Globus pallidus (tissue), 1 donor: ENCODE data around the gene APOC1.
A peak's percentile ranks its signal among the peaks of the same experiment; 100 is the strongest.
"Not testable (repeated sequence)": the region's sequence is repeated elsewhere in the genome, so short reads cannot be mapped to it uniquely, and the experiment has no call there.

ENCODE experiments used
- DNase-seq: peaks from one replicate; pipeline ENCODE4 v3.0.0-alpha.2; 2015; ENCODE audit warnings: low spot score

The APOC1 gene

DNA sequence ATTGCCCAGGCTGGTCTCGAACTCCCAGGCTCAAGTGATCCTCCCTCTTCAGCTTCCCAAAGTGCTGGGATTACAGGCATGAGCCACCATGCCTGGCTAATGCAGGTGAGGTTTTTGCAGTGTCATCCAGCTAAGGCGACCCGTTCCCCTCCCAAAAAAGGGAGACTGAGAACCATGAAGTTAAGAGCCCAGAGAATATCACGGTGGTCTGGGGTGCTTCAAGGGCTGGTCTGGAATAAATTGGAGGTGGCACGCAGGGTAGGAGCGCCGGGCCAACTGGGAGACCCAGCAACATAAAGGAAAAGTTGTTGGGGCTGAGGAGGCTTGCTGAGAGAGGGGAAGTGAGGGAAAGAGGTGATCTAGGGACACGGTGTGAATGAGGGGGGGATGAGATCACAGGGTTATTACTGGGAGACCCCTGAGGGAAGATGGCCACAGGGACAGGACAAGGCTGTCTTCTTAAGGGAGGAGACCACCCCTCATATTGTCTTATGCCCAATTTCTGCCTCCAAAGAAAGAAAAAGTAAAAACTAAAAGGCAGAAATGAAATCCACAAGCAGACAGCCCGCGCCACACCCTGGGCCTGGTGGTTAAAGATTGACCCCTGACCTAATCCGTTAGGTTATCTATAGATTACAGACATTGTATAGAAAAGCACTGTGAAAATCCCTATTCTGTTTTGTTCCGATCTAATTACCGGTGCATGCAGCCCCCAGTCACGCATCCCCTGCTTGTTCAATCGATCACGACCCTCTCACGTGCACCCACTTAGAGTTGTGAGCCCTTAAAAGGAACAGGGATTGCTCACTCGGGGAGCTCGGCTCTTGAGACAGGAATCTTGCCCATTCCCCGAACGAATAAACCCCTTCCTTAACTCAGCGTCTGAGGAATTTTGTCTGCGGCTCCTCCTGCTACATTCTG, 636 bp upstream of the APOC1 start:
- DNase-seq = not testable (repeated sequence)

DNA sequence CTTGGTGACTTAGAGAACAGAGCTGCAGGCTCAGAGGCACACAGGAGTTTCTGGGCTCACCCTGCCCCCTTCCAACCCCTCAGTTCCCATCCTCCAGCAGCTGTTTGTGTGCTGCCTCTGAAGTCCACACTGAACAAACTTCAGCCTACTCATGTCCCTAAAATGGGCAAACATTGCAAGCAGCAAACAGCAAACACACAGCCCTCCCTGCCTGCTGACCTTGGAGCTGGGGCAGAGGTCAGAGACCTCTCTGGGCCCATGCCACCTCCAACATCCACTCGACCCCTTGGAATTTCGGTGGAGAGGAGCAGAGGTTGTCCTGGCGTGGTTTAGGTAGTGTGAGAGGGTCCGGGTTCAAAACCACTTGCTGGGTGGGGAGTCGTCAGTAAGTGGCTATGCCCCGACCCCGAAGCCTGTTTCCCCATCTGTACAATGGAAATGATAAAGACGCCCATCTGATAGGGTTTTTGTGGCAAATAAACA, 9.9 kb downstream of the APOC1 start:
- no peak for DNase-seq

DNA sequence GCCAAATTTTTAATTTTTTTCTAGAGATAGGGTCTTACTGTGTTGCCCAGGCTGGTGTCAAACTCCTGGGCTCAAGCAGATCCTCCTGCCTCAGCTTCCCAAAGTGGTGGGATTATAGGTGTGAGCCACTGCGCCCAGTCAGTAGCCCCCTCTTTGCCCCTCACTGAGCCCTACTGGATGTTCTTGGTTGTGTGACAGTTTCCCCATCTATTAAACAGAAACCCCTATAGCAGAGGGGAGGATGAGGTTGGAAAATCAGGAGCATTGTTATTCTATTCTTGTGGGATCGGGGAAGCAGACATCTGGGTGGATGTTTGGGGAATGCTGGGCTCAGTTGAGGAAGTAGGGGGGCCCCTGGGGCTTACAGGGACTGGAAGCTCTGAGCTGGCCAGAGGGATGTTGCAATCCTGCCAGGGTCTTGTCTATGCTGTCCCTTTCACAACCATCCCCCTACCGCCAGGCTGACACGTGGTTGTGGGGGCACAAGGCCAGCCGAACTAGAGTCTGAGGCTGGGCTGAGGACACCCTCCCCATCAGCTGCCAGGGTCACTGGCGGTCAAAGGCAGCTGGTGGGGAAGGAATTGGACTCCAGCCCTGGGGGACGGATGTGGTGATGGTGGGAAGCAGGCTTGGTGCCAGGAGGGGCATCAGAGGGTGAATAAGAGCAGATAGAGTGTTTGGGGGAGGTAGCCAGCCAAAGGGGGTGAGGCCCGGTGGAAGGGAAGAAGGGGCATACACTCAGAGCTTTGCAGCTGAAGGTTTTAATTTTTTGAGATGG, 10.9 kb downstream of the APOC1 start:
- peak; percentile 91 for DNase-seq

DNA sequence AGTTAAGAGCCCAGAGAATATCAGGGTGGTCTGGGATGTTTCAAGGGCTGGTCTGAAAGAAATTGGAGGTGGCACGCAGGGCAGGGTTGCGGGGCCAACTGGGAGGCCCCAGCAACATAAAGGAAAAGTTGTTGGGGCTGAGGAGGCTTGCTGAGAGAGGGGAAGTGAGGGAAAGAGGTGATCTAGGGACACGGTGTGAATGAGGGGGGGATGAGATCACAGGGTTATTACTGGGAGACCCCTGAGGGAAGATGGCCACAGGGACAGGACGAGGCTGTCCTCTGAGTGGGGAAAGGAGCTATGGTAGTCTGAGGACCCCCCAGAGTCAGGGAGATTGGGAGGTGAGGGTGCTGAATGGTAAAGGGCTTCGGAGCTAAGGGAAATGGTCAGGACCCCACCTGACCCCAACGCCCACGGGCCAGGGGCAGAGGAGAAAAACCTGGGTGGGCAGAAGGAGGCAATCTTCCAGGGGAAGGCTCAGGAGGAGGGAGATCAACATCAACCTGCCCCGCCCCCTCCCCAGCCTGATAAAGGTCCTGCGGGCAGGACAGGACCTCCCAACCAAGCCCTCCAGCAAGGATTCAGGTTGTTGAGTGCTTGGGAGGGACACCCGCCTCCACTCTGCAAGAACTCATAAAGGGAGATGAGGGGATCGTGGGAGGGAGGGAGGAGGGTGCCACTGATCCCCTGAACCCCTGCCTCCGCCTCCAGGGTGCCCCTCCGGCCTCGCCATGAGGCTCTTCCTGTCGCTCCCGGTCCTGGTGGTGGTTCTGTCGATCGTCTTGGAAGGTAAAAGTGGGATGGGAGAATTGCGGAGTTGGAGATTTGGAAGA, 12.1 kb downstream of the APOC1 start:
- not testable (repeated sequence) for DNase-seq

DNA sequence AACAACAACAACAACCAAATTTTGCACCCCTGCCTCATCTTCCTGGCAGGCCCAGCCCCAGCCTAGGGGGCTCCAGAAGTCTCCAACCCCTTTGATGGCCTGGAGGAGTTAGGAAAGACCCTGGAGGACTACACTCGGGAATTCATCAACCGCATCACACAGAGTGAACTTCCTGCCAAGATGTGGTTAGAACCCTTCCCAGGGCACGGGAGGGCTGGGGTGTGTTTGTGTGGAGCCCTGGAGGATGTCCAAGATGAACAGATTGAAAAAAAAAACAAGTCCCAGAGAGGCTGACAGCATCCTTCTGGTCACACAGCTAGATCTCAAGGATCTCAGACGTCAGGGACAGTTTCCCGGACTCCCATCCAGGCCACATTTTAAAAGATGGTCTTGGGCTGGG, 13.3 kb downstream of the APOC1 start:
- no peak for DNase-seq

DNA sequence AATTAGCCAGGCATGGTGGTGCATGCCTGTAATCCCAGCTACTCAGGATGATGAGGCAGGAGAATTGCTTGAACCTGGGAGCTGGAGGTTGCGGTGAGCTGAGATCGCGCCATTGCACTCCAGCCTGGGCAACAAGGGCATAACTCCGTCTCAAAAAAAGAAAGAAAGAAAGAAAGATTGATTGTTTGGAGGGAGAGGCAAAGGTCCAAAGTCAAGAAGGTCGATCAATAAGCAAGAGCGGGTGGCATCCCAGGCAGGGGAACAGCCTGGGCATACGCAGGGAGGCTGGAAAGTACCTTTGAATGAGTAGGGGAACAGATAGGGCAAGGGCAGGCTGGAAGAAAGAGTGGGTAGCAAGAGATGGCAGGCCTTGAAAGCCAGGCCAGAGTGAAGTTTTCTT, 15.7 kb downstream of the APOC1 start:
- DNase-seq = no peak

DNA sequence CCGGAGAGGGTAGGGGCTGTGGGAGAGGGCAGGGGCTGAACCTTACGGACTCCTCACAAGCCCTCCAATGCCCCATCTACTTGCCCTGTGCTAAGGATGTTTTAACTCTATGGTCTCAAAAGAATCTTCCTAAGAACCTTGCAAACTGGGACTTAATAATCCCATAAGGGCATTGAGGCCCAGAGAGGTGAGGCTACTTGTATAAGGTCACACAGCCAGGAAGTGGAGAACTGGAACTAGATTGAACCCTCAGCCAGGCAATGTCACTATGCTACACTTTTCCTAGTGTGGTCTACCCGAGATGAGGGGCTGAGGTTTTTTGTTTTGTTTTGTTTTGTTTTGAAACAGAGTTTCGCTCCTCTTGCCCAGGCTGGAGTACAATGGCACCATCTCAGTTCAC, 17.1 kb downstream of the APOC1 start:
- no peak for DNase-seq

DNA sequence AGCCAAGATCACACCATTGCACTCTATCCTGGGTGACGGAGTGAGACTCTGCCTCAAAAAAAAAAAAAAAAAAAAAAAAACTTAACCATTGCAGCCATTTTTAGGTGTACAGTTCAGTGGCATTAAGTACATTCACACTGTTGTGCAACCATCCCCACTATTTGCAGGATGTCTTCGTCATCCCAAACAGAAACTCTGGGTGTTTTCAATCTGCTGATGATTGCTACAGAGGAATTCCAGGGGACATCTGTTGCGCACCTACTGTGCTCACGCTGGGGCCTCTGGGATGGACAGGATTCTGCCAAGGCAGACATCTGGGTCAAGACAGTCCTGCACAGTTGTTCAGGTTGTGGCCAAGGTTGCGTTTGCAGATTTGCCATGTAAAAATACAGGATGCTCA, 25.3 kb downstream of the APOC1 start:
- no peak for DNase-seq

DNA sequence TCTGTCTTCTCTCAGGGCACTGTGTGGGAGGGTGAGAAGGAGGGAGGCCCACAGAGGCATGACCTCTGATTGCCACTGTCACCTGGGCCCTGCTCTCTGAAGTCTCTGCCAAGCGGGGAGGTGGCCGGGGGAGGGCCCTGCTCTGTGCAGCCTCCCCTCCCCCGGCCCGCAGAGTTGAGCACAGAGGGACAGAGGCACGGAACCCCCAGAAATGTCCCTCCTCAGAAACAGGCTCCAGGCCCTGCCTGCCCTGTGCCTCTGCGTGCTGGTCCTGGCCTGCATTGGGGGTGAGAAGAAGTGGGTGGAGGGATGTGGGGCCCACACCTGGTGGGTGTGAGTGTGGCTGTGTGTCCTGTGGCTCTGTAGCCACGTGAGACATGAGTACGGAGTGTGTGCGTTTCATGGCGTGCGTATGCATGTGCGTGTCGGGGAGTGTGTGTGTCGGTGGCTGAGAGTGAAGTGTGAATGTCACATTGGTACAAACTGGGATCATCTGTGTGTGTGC, 27.7 kb downstream of the APOC1 start, which contains the start of gene APOC4:
Gene APOC4 (plus strand): TSS at position 171 of the 505 bp plus-strand sequence. CDS start 41 bp downstream, at position 212.
- no peak for DNase-seq

DNA sequence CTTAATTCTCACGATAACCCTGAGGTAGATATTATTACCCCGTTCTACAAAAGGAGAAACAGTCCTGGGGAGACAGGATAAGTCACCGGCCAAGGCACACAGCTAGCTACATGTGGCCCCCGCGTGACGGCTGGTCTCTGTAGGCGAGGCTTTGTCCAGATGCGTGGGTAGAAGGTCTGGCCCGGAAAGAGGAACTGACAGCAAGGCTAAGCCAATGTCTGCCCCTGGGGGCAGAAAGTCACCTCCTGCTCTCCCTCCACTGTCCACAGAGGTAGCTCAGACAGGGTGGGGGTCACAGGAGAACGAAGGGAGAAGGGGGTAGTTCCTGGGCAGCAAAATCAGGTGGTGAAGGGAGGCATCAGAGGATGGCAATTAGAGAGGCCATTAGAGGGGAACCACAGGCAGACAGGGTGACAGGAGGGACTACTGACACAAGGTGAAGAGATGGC, 29.4 kb downstream of the APOC1 start:
- DNase-seq = peak; percentile 64

DNA sequence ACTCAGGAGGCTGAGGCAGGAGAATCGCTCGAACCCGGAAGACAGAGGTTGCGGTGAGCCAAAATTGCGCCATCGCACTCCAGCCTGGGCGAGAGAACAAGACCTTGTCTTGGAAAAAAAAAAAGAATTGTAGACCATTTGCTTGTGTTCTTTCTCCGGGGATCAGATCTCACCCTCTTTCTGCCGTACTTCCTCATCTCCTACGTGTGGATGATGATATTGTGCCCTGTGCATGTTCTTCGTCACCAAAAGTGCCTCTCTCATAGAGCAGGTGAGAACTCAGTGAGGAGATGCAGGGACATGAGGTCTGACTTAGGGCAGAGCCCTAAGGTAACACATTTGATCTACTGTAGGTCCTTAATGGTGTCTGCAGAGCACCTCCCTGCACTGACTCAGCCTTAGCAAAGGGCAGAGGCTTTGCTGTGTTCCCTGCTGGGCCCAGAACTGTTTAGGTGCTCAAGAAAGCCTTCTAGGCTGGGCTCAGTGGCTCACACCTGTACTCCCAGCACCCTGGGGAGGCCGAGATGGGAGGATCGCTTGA, 32.7 kb downstream of the APOC1 start:
- DNase-seq = no peak

DNA sequence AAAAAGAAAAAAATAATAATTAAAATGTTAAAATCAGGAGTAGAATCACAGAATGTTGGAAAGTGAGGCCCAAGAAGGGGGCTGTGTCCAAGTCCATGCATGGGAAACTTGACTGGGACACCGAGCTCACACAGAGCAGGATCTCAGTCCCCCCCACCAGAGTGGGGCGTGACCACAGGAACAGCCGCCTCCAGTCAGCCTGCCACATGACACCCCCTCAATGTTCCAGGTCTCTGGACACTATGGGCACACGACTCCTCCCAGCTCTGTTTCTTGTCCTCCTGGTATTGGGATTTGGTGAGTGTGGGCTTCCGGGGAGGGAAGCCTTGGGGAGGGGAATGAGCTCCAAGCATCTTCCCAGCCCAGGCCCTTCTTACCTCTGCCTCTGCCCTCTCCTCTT, 33.8 kb downstream of the APOC1 start:
- no peak for DNase-seq

DNA sequence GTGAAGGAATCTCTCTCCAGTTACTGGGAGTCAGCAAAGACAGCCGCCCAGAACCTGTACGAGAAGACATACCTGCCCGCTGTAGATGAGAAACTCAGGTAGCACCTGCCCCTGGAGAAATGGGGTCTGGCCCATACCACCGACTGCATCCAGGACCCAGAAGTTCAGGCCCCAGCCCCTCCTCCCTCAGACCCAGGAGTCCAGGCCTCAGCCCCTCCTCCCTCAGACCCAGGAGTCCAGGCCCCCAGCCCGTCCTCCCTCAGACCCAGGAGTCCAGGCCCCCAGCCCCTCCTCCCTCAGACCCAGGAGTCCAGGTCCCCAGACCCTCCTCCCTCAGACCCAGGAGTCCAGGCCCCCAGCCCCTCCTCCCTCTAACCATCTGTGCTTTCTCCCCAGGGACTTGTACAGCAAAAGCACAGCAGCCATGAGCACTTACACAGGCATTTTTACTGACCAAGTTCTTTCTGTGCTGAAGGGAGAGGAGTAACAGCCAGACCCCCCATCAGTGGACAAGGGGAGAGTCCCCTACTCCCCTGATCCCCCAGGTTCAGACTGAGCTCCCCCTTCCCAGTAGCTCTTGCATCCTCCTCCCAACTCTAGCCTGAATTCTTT, 34.5 kb downstream of the APOC1 start:
- DNase-seq = no peak

DNA sequence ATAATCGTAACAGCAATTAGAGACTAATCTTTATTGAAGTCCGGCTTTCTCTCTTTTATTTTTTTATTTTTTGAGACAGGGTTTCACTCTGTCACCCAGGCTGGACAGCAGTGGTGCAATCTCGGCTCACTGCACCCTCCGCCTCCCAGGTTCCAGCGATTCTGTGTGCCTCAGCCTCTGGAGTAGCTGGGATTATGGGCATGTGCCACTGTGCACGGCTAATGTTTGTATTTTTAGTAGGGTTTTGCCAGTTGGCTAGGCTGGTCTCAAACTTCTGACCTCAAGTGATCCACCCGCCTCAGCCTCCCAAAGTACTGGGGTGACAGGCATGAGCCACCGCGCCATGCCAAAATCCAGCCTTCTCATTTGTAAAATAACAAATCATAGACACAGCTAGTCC, 35.1 kb downstream of the APOC1 start:
- no peak for DNase-seq

DNA sequence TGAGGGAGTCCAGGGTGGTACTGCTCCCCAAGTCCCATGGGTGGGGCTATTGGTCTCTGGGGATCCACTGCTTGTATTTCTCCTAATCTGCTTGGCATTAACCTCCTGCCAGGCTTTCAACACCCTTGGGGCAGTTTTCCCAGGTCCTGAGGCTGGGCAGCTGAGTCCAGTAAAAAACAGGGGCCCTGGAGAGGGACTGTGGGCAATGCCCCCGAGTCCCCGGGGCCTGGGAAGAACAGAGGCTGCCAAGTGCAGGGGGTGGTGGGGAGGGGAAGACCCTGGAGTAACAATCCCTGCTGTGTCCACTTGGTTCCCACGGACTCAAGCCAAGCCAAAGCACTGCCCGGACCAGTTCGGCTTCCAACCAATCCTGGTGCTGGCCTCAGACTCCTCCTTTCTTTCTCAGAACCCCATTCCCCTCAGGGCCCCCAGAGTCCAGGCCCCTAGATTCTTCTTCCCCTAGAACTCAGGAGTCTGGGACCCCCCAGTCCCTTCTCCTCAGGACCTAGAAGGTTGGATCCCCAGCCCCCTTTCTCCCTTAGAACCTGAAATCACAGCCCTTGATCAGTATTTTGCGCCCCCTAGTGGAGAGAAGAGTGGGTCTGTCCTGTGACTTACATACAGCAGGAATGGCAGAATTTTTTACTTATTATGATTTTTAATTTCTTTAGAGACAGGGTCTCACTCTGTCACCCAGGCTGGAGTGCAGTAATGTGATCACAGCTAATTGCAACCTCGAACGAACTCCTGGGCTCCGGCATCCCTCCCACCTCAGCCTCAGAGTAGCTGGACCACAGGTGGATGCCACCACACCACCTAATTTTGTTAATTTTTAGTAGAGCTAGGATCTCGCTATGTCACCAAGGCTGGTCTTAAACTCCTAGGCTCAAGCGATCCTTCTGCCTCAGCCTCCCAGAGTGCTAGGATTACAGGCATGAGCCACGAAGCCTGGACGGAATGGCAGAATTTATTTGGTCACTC, 37.1 kb downstream of the APOC1 start:
- peak; percentile 82 for DNase-seq

DNA sequence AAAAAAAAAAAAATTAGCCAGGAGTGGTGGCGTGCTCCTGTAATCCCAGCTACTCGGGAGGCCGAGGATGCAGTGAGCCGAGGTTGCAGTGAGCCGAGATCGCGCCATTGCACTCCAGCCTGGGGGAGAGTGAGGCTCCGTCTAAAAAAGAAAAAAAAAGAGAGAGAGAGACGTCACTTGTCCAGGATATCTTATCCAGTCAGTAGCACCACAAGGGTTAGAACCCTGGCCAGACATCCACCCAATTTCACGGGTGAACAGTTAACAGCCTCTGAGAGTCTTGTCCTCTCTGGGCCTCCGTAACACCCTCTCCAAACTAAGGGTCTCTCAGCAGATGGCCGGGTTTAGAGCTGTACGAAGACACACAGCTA, 39.9 kb downstream of the APOC1 start:
- DNase-seq = no peak

DNA sequence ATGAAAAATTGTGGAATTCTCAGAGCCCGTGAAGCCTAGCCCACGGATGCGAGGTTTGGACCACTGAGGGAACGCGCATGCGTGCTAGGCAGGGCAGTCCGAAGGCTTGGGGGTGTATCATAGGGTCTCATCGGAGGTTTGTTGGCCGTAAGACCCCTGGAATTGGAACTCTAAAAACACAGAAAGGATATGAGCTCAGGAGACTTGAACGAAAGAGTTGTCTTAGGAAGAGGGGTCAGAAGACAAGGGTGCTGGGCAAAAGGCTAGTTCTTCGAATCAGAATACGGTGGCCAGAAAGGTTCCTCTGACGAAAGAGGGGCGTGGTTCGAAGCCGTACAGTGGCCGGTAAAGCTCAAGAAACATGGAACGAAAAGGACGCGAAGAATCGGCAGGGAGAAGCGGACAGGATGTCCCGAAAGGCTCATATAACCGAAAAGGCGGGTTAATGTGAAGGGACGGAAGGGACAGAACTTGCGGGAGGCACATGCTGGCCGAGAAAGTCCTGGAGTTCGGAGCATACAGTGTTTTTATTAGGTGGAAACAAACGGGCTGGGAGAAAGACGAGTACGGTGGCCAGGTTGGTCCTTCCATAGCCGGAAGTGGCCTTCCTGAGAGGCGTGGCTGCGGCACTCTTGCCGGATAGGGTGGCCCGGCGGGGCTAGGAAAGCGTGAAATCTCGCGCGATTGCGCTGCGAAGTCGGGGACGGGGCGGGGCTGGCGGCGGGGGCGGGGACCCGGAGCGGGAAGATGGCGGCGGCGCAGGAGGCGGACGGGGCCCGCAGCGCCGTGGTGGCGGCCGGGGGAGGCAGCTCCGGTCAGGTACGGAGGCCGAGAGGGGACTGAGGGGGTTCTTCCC, 40.5 kb downstream of the APOC1 start, which contains the start of gene CLPTM1:
Gene CLPTM1 (plus strand): TSS at position 732 of the 856 bp plus-strand sequence. CDS start 16 bp downstream, at position 748.
- DNase-seq = peak; percentile 96
